GM10266 (cell line): ENCODE results near the gene TSEN2.

Experiments
- DNase-seq: peaks from one replicate; pipeline ENCODE4 v3.0.0; 2012; ENCODE audit errors: extremely low spot score
- TF ChIP-seq, protein P1 (sequence below): IDR thresholded peaks from 2 replicates; pipeline ENCODE4 v1.5.1; 2012; ENCODE audit warnings: mild to moderate bottlenecking, low read depth; ENCODE audit not compliant: control insufficient read depth, insufficient read depth; ENCODE audit errors: missing control alignments

The TSEN2 gene

DNA sequence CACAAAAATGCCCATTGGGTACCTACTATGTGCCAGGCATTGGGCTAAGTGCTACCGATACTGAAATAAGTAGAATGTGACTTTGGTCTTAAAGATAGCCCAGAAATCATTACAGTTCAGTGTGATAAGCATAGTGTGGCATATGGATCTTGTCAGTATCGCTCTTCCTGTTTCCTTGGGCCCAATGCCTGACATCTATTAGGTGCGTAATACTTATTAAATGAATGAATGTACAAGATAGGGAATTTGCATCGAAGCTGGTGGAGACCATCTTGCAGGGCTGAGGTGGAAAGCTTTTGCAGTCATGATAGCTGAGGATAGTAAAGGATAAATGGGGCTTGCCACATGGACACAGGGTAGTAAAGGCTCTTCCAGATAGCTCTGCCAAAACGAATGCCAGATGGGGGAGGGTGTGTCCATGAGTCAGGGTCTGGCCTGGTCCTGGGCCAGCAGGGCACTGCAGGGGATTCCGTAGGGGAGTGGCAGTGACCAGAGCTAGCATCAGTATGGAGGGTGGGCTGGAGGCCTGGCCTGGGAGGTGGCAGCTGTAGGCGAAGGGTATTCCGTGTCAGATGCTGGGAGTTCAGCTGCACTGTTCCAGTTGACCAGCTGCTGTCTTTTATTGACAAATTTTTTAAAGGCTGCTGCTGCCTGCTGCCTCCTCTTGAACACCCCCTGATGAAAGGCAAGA, 23.5 kb downstream of the TSEN2 start:
- no peak for DNase-seq
- TF ChIP-seq, protein P1, sequence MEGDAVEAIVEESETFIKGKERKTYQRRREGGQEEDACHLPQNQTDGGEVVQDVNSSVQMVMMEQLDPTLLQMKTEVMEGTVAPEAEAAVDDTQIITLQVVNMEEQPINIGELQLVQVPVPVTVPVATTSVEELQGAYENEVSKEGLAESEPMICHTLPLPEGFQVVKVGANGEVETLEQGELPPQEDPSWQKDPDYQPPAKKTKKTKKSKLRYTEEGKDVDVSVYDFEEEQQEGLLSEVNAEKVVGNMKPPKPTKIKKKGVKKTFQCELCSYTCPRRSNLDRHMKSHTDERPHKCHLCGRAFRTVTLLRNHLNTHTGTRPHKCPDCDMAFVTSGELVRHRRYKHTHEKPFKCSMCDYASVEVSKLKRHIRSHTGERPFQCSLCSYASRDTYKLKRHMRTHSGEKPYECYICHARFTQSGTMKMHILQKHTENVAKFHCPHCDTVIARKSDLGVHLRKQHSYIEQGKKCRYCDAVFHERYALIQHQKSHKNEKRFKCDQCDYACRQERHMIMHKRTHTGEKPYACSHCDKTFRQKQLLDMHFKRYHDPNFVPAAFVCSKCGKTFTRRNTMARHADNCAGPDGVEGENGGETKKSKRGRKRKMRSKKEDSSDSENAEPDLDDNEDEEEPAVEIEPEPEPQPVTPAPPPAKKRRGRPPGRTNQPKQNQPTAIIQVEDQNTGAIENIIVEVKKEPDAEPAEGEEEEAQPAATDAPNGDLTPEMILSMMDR: no peak

DNA sequence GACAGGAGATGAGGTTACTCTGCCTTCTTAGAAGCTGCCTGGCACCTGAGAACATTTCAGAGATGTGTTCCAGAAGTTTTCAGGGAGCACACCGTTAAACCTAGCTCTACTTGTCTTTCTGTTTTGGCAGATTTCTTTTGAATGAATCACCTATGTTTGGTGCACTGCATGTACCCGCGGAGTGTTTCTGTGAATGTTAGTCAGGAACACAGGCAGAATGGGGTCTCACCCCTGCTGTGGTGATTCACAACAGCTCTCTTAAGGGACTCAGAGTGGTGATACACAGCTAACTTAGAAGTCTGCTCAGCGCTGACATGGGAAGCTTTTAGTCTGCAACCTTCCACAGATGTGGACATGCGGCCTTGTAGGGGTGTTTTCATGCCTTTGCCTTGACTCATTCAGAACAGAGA, 24.0 kb downstream of the TSEN2 start:
- no peak for DNase-seq
- TF ChIP-seq, protein P1: no peak

DNA sequence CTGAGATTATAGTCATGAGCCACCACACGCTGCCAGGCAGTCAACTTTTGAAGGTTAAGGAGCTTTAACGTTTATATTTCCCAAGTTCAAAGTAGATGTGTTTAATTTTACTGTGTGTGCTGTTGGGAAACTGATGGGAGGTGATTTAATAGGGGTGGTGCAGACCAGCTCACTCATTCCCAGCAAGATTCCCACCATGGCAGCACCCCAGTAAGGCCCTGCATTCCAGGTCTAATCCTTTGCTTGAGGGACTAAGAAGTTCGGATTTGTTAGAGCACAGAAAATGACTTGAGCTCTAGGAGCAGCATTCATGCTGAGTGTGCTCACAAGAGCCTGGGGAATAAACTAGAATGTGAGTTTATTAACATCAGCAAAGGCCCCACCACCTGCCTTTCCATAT, 25.2 kb downstream of the TSEN2 start:
- no peak for DNase-seq
- TF ChIP-seq, protein P1: no peak

DNA sequence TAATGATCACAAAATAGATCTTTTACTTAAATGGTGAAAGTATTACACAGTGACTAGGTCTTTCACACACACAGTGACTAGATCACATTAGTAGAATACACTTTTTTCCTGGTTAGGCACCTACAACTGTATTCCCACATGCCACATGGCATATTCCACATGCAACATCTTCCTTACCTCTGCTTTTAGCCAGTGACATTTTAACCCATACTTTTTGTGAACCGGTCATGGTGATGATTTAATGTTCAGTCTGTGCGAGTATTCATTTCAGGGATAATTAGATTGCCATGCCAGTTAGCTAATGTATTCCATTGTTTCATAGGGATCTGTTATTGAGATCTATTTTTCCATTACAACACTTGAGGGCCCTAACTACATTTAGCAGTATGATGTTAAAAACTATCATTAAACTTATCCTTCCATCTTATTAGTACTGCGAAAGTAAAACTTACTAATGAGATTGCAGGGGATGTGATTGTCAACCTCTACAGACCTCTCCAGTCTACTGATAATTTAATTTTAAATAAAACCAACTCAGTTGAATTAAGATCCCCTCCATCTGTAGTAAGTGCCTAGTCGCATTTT, 28.3 kb downstream of the TSEN2 start:
- TF ChIP-seq, protein P1: no peak

GRCh38 chr3:12513694-12514446, 29.6 kb downstream of the TSEN2 start:
- TF ChIP-seq, protein P1: no peak

More for the DNA sequence above, 28.3 kb downstream of the TSEN2 start:
- no peak for DNase-seq

GRCh38 chr3:12515631-12516030, 31.4 kb downstream of the TSEN2 start:
- no peak for DNase-seq
- TF ChIP-seq, protein P1: no peak

More at GRCh38 chr3:12513694-12514446, 29.6 kb downstream of the TSEN2 start:
- no peak for DNase-seq
